GM18519 (cell line): Measurements from ENCODE around the gene NHSL2.
"Not testable (repeated sequence)": the region's sequence is repeated elsewhere in the genome, so short reads cannot be mapped to it uniquely, and the experiment has no call there.

Source experiments
- ATAC-seq: cut with Tn5 transposase; IDR thresholded peaks from one replicate; pipeline ENCODE4 v1.9.1; 2021; ENCODE audit warnings: mild to moderate bottlenecking, moderate library complexity; ENCODE audit not compliant: unreplicated experiment, low FRiP score

Gene NHSL2

GRCh38 chrX:71910643-71910985 lies at the start of gene NHSL2:
Gene NHSL2 (plus strand): TSS chrX:71910845.
- ATAC-seq = no peak

- no peak for ATAC-seq
These were observed 43.0 kb upstream of the NHSL2 start for GRCh38 chrX:71867680-71868079.

GRCh38 chrX:71869566-71869965 lies 41.1 kb upstream of the NHSL2 start:
- ATAC-seq = not testable (repeated sequence)

GRCh38 chrX:71870208-71871098 lies 40.2 kb upstream of the NHSL2 start:
- ATAC-seq = no peak

GRCh38 chrX:71871367-71871766 lies 39.3 kb upstream of the NHSL2 start:
- no peak for ATAC-seq

- no peak for ATAC-seq
These were observed 37.8 kb upstream of the NHSL2 start for GRCh38 chrX:71872542-71873458.

- ATAC-seq = no peak
These were observed 37.2 kb upstream of the NHSL2 start for GRCh38 chrX:71873459-71873833.

- not testable (repeated sequence) for ATAC-seq
These were observed 33.8 kb upstream of the NHSL2 start for GRCh38 chrX:71876841-71877240.

GRCh38 chrX:71885099-71885498 lies 25.5 kb upstream of the NHSL2 start:
- ATAC-seq = no peak

GRCh38 chrX:71895607-71896006 lies 15.0 kb upstream of the NHSL2 start:
- ATAC-seq = no peak

GRCh38 chrX:71906144-71906543 lies 4.5 kb upstream of the NHSL2 start:
- no peak for ATAC-seq

GRCh38 chrX:71908387-71908786 lies 2.3 kb upstream of the NHSL2 start:
- no peak for ATAC-seq

GRCh38 chrX:71909956-71910355 lies 689 bp upstream of the NHSL2 start:
- ATAC-seq = no peak

- ATAC-seq = no peak
These were observed 513 bp downstream of the NHSL2 start for GRCh38 chrX:71910986-71911730.

GRCh38 chrX:71911731-71912050 lies 1.0 kb downstream of the NHSL2 start:
- ATAC-seq = no peak

- no peak for ATAC-seq
These were observed 1.5 kb downstream of the NHSL2 start for GRCh38 chrX:71912156-71912555.

- no peak for ATAC-seq
These were observed 2.7 kb downstream of the NHSL2 start for GRCh38 chrX:71913156-71913950.

- ATAC-seq = no peak
These were observed 7.1 kb downstream of the NHSL2 start for GRCh38 chrX:71917621-71918343.

GRCh38 chrX:71919431-71919830 lies 8.8 kb downstream of the NHSL2 start:
- no peak for ATAC-seq

GRCh38 chrX:71919886-71920285 lies 9.2 kb downstream of the NHSL2 start:
- no peak for ATAC-seq
